ENCODE measurements around the gene NUDT9. TPM values are rescaled to one million over a fixed set of nuclear protein-coding genes. Genes with fewer than 3 reads are reported as not detected.
A peak's percentile ranks its signal among the peaks of the same experiment; 100 is the strongest.

Gene NUDT9
- total RNA-seq, 1 donor from 2014 or later = 36.0 TPM

- peak; percentile 78 for DNase-seq (ENCODE audit: low read depth)
These were observed 84.8 kb downstream of the NUDT9 start for GRCh38 chr4:87506974-87507701.

Other genes with a start within 250 kb of the NUDT9 start
- 8.4 and 10.1 TPM in 2 replicates for gene KLHL8, start 202.0 kb upstream of the NUDT9 start, total RNA-seq
- not detected in 2 replicates for gene HSD17B13, start 99.7 kb upstream of the NUDT9 start, total RNA-seq
- gene HSD17B11, start 31.4 kb upstream of the NUDT9 start, total RNA-seq = 25.1 and 30.8 TPM in 2 replicates
- gene SPARCL1, start 106.8 kb downstream of the NUDT9 start, total RNA-seq = 0.26 and 0.80 TPM in 2 replicates
- gene DSPP, start 186.0 kb downstream of the NUDT9 start, total RNA-seq = not detected in 2 replicates
- gene DMP1, start 227.7 kb downstream of the NUDT9 start, total RNA-seq = 0.08 TPM in 1 of 2 replicates, not detected in the other

All from myocyte (in vitro differentiated cells).